Erythroblast (primary cell): Measurements from ENCODE around the gene KCNH2.

ENCODE experiments used
- GATA1 ChIP-seq: IDR thresholded peaks from 2 replicates; pipeline ENCODE4 v1.6.1; 2011; ENCODE audit warnings: low read depth, mild to moderate bottlenecking, control low read depth, low read length, moderate library complexity
- POLR2A ChIP-seq: IDR thresholded peaks from 2 replicates; pipeline ENCODE4 v1.6.1; 2011; ENCODE audit warnings: mild to moderate bottlenecking, low read length

GRCh38 chr7:150895809-150896208 is 82.3 kb downstream of the KCNH2 start:
- TF ChIP-seq POLR2A (no peak), GATA1 (no peak)
